SK-N-MC (cell line): Measurements from ENCODE around the gene KCND2.

Experiments used
- EZH2 ChIP-seq: fragments of 200-600 bp; sonication (generic); IDR thresholded peaks from one replicate; pipeline ENCODE4 v1.6.1; 2017; ENCODE audit warnings: antibody characterized with exemption
- FOXP2 ChIP-seq: optimal IDR thresholded peaks from 2 replicates; pipeline ENCODE3; 2011; ENCODE audit warnings: mild to moderate bottlenecking, moderate library complexity; ENCODE audit not compliant: insufficient read depth; ENCODE audit errors: extremely low read length, control extremely low read depth
- POLR2AphosphoS5 ChIP-seq: IDR thresholded peaks from 2 replicates; pipeline ENCODE4 v1.6.1; 2012; ENCODE audit warnings: mild to moderate bottlenecking, low read depth, low read length, borderline replicate concordance

GRCh38 chr7:120529736-120530135 lies 256.8 kb downstream of the KCND2 start:
- TF ChIP-seq EZH2: no peak
- TF ChIP-seq POLR2AphosphoS5: no peak
- no peak for TF ChIP-seq FOXP2
